Smooth muscle cell of the pulmonary artery (primary cell): ENCODE measurements around the gene TPSB2. TPM values are rescaled to one million over a fixed set of nuclear protein-coding genes. Genes with fewer than 3 reads are reported as not detected.

Experiments
- total RNA-seq: library from RNA; depleted of rRNA; stranded (reverse); fragments of >200 nt; gene quantifications from 2 replicates; pipeline ENCODE4 v1.2.3, GENCODE V29; 2014

Gene TPSB2
- not detected in 2 replicates for total RNA-seq

DNA sequence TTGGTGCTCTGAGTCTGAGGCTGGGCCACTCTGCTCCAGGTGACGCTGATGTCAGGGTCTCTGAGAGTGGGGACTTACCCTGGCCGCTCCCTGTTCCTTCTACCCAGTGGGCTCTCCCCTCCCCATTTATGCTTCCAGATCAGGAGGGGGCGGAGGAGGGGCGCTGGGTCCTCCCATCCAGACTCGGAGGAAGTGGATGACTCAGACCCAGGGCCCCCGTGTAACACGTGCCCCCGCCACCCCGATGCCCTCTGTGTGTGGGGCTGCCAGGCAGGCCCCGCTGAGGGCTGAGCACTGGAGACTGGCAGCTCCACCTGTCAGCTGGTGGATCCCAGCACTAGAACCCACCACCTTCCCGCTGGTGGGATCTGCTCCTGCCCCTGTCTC is at the start of gene TPSB2:
Gene TPSB2 (minus strand): TSS at position 101 of the 387 bp plus-strand sequence. CDS start 233 bp downstream, outside the sequence.

DNA sequence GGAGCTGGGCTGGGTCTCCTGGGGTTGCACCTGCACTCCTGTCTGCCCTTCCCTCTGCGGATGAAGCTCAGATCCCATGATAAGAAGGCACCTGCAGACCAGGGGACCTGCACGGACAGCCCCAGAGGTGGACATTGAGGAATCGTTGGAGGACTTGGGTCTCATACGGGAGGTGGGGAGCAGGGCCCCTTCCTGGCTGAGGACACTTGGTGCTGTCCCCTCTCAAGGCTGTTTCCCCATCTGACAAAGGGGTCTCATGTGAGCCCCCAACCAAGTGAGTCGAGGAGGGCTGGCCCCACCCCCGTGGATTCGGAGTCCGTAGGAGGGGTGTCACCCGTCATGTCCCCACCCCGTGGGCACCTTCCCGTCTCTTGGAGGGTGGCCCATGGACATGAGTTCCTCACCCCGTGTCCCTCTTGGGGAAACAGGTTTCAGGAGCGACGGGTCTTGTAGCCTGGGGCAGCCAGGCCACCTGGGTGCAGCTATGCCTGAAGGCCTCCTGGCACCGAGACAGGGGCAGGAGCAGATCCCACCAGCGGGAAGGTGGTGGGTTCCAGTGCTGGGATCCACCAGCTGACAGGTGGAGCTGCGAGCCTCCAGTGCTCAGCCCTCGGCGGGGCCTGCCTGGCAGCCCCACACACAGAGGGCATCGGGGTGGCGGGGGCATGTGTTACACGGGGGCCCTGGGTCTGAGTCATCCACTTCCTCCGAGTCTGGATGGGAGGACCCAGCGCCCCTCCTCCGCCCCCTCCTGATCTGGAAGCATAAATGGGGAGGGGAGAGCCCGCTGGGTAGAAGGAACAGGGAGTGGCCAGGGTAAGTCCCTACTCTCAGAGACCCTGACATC is 25.5 kb upstream of the TPSB2 start, which contains the start of gene TPSD1:
Gene TPSD1 (plus strand): TSS at position 794 of the 847 bp plus-strand sequence. CDS start 212 bp downstream, outside the sequence.

GRCh38 chr16:1240436-1240835 is 10.5 kb upstream of the TPSB2 start, which contains the start of gene TPSAB1:
TPSAB1 (plus strand) TSS chr16:1240705; CDS start chr16:1240939, 234 bp downstream.

GRCh38 chr16:1225051-1225451 is 4.9 kb downstream of the TPSB2 start, which contains the start of gene TPSG1:
TPSG1 (minus strand) TSS chr16:1225268; CDS start chr16:1225252, 16 bp downstream.

Other genes starting within 250 kb of the TPSB2 start
- gene SOX8, start 248.4 kb downstream of the TPSB2 start, total RNA-seq, result 0.26 and 0.72 TPM in 2 replicates
- not detected in 2 replicates for gene SSTR5, start 157.4 kb downstream of the TPSB2 start, total RNA-seq
- gene C1QTNF8, start 133.9 kb downstream of the TPSB2 start, total RNA-seq, result 0.13 TPM in 1 of 2 replicates, not detected in the other
- gene CACNA1H, start 77.1 kb downstream of the TPSB2 start, total RNA-seq, result 12.6 and 17.0 TPM in 2 replicates
- not detected in 2 replicates for gene TPSG1, start 4.9 kb downstream of the TPSB2 start, total RNA-seq
- not detected in 2 replicates for gene TPSAB1, start 10.5 kb upstream of the TPSB2 start, total RNA-seq
- gene TPSD1, start 25.9 kb upstream of the TPSB2 start, total RNA-seq, result not detected in 2 replicates
- gene UBE2I, start 79.5 kb upstream of the TPSB2 start, total RNA-seq, result 44.2 and 52.5 TPM in 2 replicates
- 1.2 and 1.3 TPM in 2 replicates for gene BAIAP3, start 103.5 kb upstream of the TPSB2 start, total RNA-seq
- 51.9 and 69.6 TPM in 2 replicates for gene TSR3, start 121.7 kb upstream of the TPSB2 start, total RNA-seq
- gene GNPTG, start 121.7 kb upstream of the TPSB2 start, total RNA-seq, result 54.5 and 67.9 TPM in 2 replicates
- gene UNKL, start 184.5 kb upstream of the TPSB2 start, total RNA-seq, result 12.4 and 16.8 TPM in 2 replicates
- 11.3 and 13.0 TPM in 2 replicates for gene UQCC4, start 190.6 kb upstream of the TPSB2 start, total RNA-seq
- not detected in 2 replicates for gene PERCC1, start 200.9 kb upstream of the TPSB2 start, total RNA-seq
- 0.33 and 0.96 TPM in 2 replicates for gene CCDC154, start 214.4 kb upstream of the TPSB2 start, total RNA-seq
- gene CLCN7, start 244.8 kb upstream of the TPSB2 start, total RNA-seq, result 106 and 148 TPM in 2 replicates